Astrocyte (in vitro differentiated cells and primary cell): ENCODE data around the gene CKMT1A. TPM values are rescaled to one million over a fixed set of nuclear protein-coding genes. Genes with fewer than 3 reads are reported as not detected.
"Not testable (repeated sequence)": the region's sequence is repeated elsewhere in the genome, so short reads cannot be mapped to it uniquely, and the experiment has no call there.

Experiments
- DNase-seq: peaks from one replicate; pipeline ENCODE4 v3.0.0-alpha.2; 2010; ENCODE audit warnings: low read depth
- FAIRE-seq: peaks from 2 replicates; lab custom pipeline; 2011; peaks lifted over from hg19 to GRCh38; lab: Jason Lieb, UNC
- H2AFZ ChIP-seq: 2 replicates; pipeline ENCODE4 v1.6.0; 2012; ENCODE audit warnings: low read depth, low read length, inconsistent platforms
- H3K27ac ChIP-seq: 2 replicates; pipeline ENCODE4 v1.5.1; 2011; ENCODE audit warnings: low read depth, low read length, inconsistent platforms
- H3K27me3 ChIP-seq: 2 replicates; pipeline ENCODE4 v1.6.0; 2011; ENCODE audit warnings: low read length, inconsistent platforms; ENCODE audit not compliant: insufficient read depth
- H3K36me3 ChIP-seq: 2 replicates; pipeline ENCODE4 v1.5.1; 2011; ENCODE audit warnings: low read length, inconsistent platforms; ENCODE audit not compliant: insufficient read depth
- H3K4me1 ChIP-seq: 2 replicates; pipeline ENCODE4 v1.5.1; 2011; ENCODE audit warnings: low read length, inconsistent platforms; ENCODE audit not compliant: insufficient read depth
- H3K4me2 ChIP-seq: 2 replicates; pipeline ENCODE4 v1.6.0; 2012; ENCODE audit warnings: low read length, inconsistent platforms
- H3K4me3 ChIP-seq: 2 replicates; pipeline ENCODE4 v1.5.1; 2011; ENCODE audit warnings: low read depth, mild to moderate bottlenecking, low read length, inconsistent platforms; ENCODE audit not compliant: insufficient read depth
- H3K79me2 ChIP-seq: 2 replicates; pipeline ENCODE4 v1.6.0; 2012; ENCODE audit warnings: mild to moderate bottlenecking, low read length, inconsistent platforms; ENCODE audit not compliant: insufficient read depth
- H3K9ac ChIP-seq: 2 replicates; pipeline ENCODE4 v1.6.0; 2012; ENCODE audit warnings: mild to moderate bottlenecking, low read length, inconsistent platforms
- H3K9me3 ChIP-seq: 2 replicates; pipeline ENCODE4 v1.5.1; 2012; ENCODE audit warnings: low read depth, mild to moderate bottlenecking, low read length, inconsistent platforms; ENCODE audit not compliant: insufficient read depth
- H4K20me1 ChIP-seq: 2 replicates; pipeline ENCODE4 v1.6.0; 2012; ENCODE audit warnings: low read length, inconsistent platforms; ENCODE audit not compliant: insufficient read depth
- H3K27ac Mint-ChIP-seq: one replicate; pipeline ENCODE4 v1.8.0; 2021; ENCODE audit warnings: mild to moderate bottlenecking, mixed read lengths; ENCODE audit not compliant: unreplicated experiment
- H3K27me3 Mint-ChIP-seq: one replicate; pipeline ENCODE4 v1.8.0; 2021; ENCODE audit warnings: low read depth, mixed read lengths; ENCODE audit not compliant: unreplicated experiment
- H3K36me3 Mint-ChIP-seq: one replicate; pipeline ENCODE4 v1.8.0; 2021; ENCODE audit warnings: low read depth, mixed read lengths; ENCODE audit not compliant: unreplicated experiment
- H3K4me1 Mint-ChIP-seq: one replicate; pipeline ENCODE4 v1.8.0; 2021; ENCODE audit warnings: low read depth, mixed read lengths; ENCODE audit not compliant: unreplicated experiment
- H3K4me3 Mint-ChIP-seq: one replicate; pipeline ENCODE4 v1.8.0; 2021; ENCODE audit warnings: mild to moderate bottlenecking, moderate library complexity, mixed read lengths; ENCODE audit not compliant: unreplicated experiment
- H3K9me3 Mint-ChIP-seq: one replicate; pipeline ENCODE4 v1.8.0; 2021; ENCODE audit warnings: mild to moderate bottlenecking, mixed read lengths; ENCODE audit not compliant: unreplicated experiment
- CTCF ChIP-seq: IDR thresholded peaks from 2 replicates; pipeline ENCODE4 v1.5.1; 2011; ENCODE audit warnings: low read depth, mild to moderate bottlenecking, inconsistent platforms, low read length, moderate library complexity; ENCODE audit not compliant: insufficient read depth
- EZH2 ChIP-seq: IDR thresholded peaks from 2 replicates; pipeline ENCODE4 v1.6.1; 2012; ENCODE audit warnings: mild to moderate bottlenecking, low read length, inconsistent platforms; ENCODE audit not compliant: insufficient read depth
- total RNA-seq: library from RNA; stranded (reverse); gene quantifications from 2 replicates; pipeline ENCODE4 v1.2.1, GENCODE V29; 2021

The CKMT1A gene
- total RNA-seq, 1 donor from 2014 or later: 1.2 TPM

DNA sequence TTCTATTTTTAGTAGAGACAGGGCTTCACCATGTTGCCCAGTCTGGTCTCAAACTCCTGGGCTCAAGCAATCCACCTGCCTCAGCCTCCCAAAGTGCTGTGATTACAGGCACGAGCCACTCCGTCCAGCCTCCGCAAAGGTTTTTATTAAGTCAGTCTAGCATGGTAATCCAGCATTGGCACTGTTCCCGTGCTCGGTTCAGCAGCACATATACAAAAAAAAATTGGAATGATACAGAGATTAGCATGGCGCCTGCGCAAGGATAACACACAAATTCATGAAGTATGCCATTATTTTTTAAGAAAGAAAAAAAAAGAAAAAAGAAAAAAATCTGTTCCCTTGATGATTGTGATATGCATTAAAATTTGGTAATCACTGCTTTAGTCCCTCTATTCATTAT, 8.5 kb downstream of the CKMT1A start:
- FAIRE-seq (no peak), DNase-seq (no peak)
- no peaks in the 10 kb centered on the region for H3K4me1 Mint-ChIP-seq
- no peak overlapping the region for H3K9ac ChIP-seq
- H3K4me2 ChIP-seq: no peak overlapping the region
- H3K36me3 ChIP-seq: no peaks in the 10 kb centered on the region
- H3K4me1 ChIP-seq: no peaks in the 10 kb centered on the region
- peaks cover 18% of the 10 kb centered on the region for H3K27me3 Mint-ChIP-seq
- no peak overlapping the region for H3K27ac ChIP-seq
- no peaks in the 10 kb centered on the region for H3K9me3 ChIP-seq
- H3K27ac Mint-ChIP-seq: no peak overlapping the region
- no peak for TF ChIP-seq CTCF
- no peak for TF ChIP-seq EZH2
- H3K36me3 Mint-ChIP-seq: peaks cover 2% of the 10 kb centered on the region
- H3K4me3 Mint-ChIP-seq: no peak overlapping the region
- H2AFZ ChIP-seq: no peak overlapping the region
- no peak overlapping the region for H3K4me3 ChIP-seq
- H3K79me2 ChIP-seq: no peaks in the 10 kb centered on the region
- peaks cover 7% of the 10 kb centered on the region for H3K27me3 ChIP-seq
- H3K9me3 Mint-ChIP-seq: no peaks in the 10 kb centered on the region
- H4K20me1 ChIP-seq: no peaks in the 10 kb centered on the region

- Histone ChIP-seq H3K27me3 (peaks cover 7% of the 10 kb centered on the region), H3K4me3 (no peak overlapping the region), H4K20me1 (no peaks in the 10 kb centered on the region), H3K4me1 (no peaks in the 10 kb centered on the region), H3K27ac (no peak overlapping the region), H2AFZ (no peak overlapping the region), H3K9ac (no peak overlapping the region), H3K4me2 (no peak overlapping the region), H3K79me2 (no peaks in the 10 kb centered on the region), H3K36me3 (no peaks in the 10 kb centered on the region), H3K9me3 (no peaks in the 10 kb centered on the region)
- Mint-ChIP-seq H3K27ac (no peak overlapping the region), H3K36me3 (peaks cover 2% of the 10 kb centered on the region), H3K4me1 (no peaks in the 10 kb centered on the region), H3K4me3 (no peak overlapping the region), H3K27me3 (peaks cover 18% of the 10 kb centered on the region), H3K9me3 (no peaks in the 10 kb centered on the region)
- FAIRE-seq (no peak), DNase-seq (no peak)
- TF ChIP-seq EZH2 (no peak), CTCF (no peak)
Measured at GRCh38 chr15:43702701-43703424, 9.2 kb downstream of the CKMT1A start.

- not testable (repeated sequence) for H3K27ac ChIP-seq, H3K4me3 Mint-ChIP-seq, H3K36me3 ChIP-seq, H3K4me1 ChIP-seq, H3K4me3 ChIP-seq, H3K36me3 Mint-ChIP-seq, H2AFZ ChIP-seq, FAIRE-seq, H3K27me3 ChIP-seq, H3K27ac Mint-ChIP-seq, H3K9me3 ChIP-seq, DNase-seq, H3K79me2 ChIP-seq, H4K20me1 ChIP-seq, H3K9ac ChIP-seq, H3K4me1 Mint-ChIP-seq, H3K27me3 Mint-ChIP-seq, H3K9me3 Mint-ChIP-seq, H3K4me2 ChIP-seq
Measured at GRCh38 chr15:43710431-43711131, 16.9 kb downstream of the CKMT1A start.
